ENCODE data around the gene PSKH1.
"Not testable (repeated sequence)": the region's sequence is repeated elsewhere in the genome, so short reads cannot be mapped to it uniquely, and the experiment has no call there.

PSKH1 gene

DNA sequence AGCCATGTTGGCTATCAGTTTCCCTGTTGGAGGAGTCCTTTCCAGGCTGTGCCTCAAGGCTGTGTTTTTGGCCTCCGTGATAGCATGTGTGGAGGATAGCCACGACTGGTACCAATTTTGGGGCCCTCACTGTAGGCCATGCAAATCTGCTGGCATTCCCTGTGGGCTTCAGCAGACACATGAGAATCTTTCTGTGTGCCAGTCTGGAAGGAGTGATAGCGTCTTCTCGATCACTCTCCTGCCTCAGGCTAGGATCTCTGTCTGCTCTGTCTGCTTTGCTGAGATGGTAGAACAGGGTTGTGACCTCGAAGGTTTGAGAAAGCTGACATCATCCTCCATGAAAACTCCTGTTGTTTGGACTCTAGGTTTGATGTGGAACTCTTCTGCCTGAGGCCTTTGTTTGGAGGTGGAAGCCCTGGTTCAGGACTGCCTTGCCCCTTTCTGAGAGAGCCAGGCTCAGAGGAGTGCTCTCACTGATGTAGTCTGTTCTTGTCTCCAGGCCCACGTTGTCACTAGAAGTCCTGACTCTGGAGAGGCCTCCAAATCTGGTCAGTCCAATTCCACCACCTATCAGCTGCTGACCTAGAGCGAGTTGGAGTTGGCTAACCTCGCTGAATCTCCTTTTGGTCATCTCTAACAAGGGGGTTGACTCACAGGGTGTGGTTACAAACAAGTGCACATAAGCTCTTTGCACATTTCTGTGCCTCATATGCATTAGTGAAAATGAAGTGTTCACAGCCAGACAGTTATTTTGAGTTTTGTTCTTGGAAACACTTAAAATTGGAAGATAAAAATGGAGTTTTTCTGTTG lies 32.3 kb upstream of the PSKH1 start:
- no peak overlapping the region for H3K27ac Mint-ChIP-seq
- peaks cover 28% of the 10 kb centered on the region for H3K36me3 Mint-ChIP-seq (ENCODE audit: low read depth)
- H3K4me1 Mint-ChIP-seq (ENCODE audit: low read depth) = peaks cover 12% of the 10 kb centered on the region
- H3K4me3 Mint-ChIP-seq = no peak overlapping the region
- H3K27me3 Mint-ChIP-seq = no peaks in the 10 kb centered on the region
- H3K9me3 Mint-ChIP-seq = no peaks in the 10 kb centered on the region

DNA sequence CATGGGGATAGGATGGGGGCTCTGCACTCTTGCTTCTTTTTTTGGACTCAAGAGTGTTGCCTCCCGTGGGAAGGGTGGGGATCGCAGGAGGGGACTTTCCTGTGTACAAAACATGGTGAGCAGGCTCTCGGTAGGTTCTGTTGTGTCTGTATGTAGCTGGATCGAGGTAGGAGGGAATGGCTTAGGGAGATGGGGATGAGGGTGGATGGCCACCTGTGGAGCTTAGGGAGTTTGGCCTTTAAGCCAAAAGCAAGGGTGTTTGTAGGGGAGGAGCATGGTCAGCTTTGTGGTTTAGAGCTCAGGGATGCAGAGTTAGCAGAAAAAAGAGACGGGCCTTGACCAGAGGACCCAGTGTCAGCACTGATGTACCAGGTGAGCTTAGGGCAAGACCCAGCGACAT lies 31.2 kb upstream of the PSKH1 start:
- H3K4me1 Mint-ChIP-seq (ENCODE audit: low read depth) = peaks cover 9% of the 10 kb centered on the region
- no peak overlapping the region for H3K27ac Mint-ChIP-seq
- H3K36me3 Mint-ChIP-seq (ENCODE audit: low read depth) = peaks cover 36% of the 10 kb centered on the region
- H3K9me3 Mint-ChIP-seq = no peaks in the 10 kb centered on the region
- no peak overlapping the region for H3K4me3 Mint-ChIP-seq
- H3K27me3 Mint-ChIP-seq = no peaks in the 10 kb centered on the region

DNA sequence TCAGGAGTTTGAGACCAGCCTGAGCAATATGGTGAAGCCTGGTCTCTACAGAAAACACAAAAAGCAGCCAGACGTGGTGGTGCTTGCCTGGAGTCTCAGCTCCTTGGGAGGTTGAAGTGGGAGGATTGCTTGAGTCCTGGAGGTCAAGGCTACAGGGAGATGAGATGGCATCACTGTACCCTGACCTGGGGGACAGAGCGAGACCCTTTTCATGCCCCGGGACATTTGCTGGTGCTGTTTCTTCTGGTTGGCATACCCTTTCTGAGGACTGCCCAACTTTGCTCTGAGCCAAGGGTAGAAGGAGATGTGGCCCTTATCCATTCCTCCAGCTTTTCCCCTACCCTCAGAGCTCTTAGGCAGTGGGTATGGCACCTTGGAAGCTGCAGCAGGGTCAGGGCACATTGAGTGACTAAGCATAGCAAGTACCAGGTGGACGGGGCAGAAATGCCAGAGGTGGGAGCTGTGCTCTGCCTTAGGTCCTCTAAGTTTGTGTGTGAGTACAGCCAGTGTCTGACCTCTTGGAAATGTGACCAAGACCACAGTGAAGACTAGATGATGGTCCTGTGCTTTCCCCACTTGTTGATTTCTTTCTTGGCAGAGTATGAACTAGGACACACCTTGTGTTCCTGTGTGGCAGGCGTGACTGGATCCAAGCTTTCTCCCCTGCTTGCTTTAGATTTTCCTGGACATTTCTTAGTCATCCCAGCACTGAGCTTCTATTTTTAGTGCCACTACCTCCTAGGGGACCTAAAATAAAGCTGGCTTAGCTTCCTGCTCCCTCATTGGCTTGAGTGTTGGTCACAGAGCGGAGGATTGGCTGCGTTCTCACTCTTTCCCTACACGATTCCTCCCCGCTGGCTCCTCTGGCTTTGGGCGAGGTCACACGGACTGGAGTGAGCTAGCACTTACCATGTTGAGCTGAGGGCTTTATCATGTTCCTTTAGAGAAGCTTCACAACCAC lies 30.2 kb upstream of the PSKH1 start:
- Mint-ChIP-seq H3K36me3 (ENCODE audit: low read depth) (peaks cover 39% of the 10 kb centered on the region), H3K4me3 (no peak overlapping the region), H3K27ac (no peak overlapping the region), H3K4me1 (ENCODE audit: low read depth) (peaks cover 1% of the 10 kb centered on the region), H3K27me3 (no peaks in the 10 kb centered on the region), H3K9me3 (no peaks in the 10 kb centered on the region)

DNA sequence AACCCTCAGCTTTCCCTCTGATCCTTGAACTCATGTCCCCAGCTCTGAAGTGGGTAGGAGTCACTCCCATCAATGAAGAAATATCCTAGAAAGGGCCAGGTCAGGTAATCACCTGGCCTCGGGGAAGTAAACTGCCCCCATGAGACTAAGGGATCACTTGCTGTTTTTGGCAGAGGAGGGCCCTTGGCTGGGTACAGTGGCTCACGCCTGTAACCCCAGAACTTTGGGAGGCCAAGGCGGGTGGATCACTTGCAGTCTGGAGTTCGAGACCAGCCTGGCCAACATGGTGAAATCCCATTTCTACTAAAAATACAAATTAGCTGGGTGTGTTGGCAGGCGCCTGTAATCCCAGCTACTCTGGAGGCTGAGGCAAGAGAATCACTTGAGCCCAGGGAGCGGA lies 29.0 kb upstream of the PSKH1 start:
- H3K9me3 Mint-ChIP-seq; H3K27ac Mint-ChIP-seq; H3K4me1 Mint-ChIP-seq (ENCODE audit: low read depth); H3K4me3 Mint-ChIP-seq; H3K27me3 Mint-ChIP-seq: not testable (repeated sequence)
- H3K36me3 Mint-ChIP-seq (ENCODE audit: low read depth) = peaks cover 40% of the 10 kb centered on the region

DNA sequence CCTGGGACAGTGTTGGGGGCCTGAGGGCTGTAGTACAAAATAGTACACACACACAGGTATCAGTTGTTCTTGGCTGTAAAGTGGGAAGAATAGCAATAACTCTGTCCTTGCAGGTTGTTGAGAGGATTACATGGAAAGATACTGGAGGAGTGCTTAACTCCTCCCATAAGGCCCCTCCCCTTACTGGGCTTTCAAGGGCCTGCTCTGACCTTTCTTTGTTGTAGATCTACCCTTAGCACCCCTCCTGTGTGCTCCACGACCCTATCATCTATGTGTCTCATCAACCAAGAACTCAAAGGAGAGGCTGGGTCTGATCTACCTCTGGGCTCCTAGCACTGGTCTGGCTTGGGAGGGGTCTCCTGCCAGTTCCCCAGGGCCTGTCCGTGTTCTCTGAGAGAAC lies 28.5 kb upstream of the PSKH1 start:
- no peak overlapping the region for H3K27ac Mint-ChIP-seq
- no peaks in the 10 kb centered on the region for H3K27me3 Mint-ChIP-seq
- H3K4me3 Mint-ChIP-seq = no peak overlapping the region
- no peaks in the 10 kb centered on the region for H3K4me1 Mint-ChIP-seq (ENCODE audit: low read depth)
- no peaks in the 10 kb centered on the region for H3K9me3 Mint-ChIP-seq
- H3K36me3 Mint-ChIP-seq (ENCODE audit: low read depth) = peaks cover 40% of the 10 kb centered on the region

DNA sequence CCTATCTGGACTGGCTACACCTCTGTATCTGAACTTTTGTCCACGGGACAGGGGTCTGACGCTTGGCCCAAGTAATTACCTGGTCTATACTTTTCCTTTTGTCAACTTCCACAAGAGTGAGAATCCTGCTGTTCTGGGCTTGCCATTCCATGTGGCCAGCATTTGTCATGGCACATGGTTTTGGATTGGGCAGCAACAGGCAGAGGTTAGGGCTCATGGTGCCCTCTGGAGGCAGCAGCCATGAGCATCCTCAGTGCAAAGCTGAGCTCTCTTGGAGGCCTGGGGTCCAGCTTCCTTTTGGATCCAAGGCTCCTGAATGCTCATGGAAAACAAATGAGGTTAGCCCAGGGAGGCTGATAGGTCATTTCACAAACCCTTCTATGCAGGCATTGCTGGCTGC lies 27.7 kb upstream of the PSKH1 start:
- H3K4me1 Mint-ChIP-seq (ENCODE audit: low read depth) = no peaks in the 10 kb centered on the region
- H3K36me3 Mint-ChIP-seq (ENCODE audit: low read depth) = peaks cover 47% of the 10 kb centered on the region

DNA sequence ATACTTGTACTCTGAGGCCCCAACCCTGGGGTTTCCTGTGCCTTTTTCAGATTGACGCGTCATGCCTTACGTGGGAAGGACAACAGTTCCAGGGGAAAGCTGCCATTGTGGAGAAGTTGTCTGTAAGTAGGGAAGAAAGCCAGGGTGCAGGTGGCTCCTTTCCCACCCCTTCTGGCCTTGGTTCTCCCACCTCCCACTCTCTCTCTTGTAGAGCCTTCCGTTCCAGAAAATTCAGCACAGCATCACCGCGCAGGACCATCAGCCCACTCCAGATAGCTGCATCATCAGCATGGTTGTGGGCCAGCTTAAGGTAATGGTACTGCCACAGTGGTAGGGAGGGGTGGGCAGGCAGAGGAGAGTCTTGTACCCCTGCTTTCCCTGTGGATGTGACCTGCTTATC lies 24.8 kb upstream of the PSKH1 start:
- Mint-ChIP-seq H3K9me3 (no peaks in the 10 kb centered on the region), H3K36me3 (ENCODE audit: low read depth) (peaks cover 49% of the 10 kb centered on the region), H3K4me1 (ENCODE audit: low read depth) (peaks cover 4% of the 10 kb centered on the region), H3K27me3 (no peaks in the 10 kb centered on the region), H3K4me3 (no peak overlapping the region), H3K27ac (peak overlapping the region; percentile 40)

More for the DNA sequence above, 27.7 kb upstream of the PSKH1 start:
- Mint-ChIP-seq H3K27me3 (no peaks in the 10 kb centered on the region), H3K9me3 (no peaks in the 10 kb centered on the region), H3K27ac (peak overlapping the region; percentile 31), H3K4me3 (no peak overlapping the region)

DNA sequence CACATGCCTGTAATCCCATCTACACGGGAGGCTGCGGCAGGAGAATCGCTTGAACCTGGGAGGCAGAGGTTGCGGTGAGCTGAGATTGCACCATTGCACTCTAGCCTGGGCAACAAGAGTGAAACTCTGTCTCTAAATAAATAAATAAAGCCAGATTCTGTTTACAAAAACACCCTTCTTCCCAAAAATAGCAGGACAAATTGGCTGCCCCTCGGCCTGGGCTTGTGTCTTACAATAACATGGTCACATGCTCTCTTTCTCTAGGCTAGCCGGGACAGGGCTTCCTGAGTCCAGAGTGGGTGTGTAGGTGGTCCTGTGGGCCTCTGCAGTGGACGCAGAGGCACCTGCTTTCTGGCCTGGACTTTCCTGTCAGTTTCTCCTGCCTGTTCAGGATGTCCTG lies 23.4 kb upstream of the PSKH1 start:
- Mint-ChIP-seq H3K36me3 (ENCODE audit: low read depth) (peaks cover 47% of the 10 kb centered on the region), H3K27ac (no peak overlapping the region), H3K4me1 (ENCODE audit: low read depth) (peaks cover 16% of the 10 kb centered on the region), H3K9me3 (no peaks in the 10 kb centered on the region), H3K4me3 (no peak overlapping the region), H3K27me3 (no peaks in the 10 kb centered on the region)

DNA sequence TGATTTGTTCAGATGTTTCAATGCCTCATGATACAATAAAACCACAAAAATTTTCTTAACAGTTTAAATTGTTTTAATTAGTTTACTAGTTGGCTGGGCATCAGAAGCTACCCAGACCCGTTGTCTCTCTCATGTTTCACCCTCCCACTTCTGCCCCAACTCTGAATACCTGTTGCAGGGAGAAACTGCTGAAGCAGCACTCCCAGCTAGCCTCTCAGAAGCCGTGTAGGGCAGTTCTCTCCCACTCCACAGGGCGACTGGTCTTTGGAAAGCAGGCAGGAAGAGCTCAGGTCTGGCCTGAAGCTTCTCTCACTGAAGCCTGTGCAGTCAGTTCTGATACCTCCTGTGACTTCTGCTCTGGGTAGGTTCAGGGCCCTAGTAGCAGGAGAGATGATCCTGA lies 21.8 kb upstream of the PSKH1 start:
- H3K27me3 Mint-ChIP-seq = no peaks in the 10 kb centered on the region
- H3K9me3 Mint-ChIP-seq = no peaks in the 10 kb centered on the region
- no peak overlapping the region for H3K27ac Mint-ChIP-seq
- peaks cover 26% of the 10 kb centered on the region for H3K4me1 Mint-ChIP-seq (ENCODE audit: low read depth)
- peaks cover 39% of the 10 kb centered on the region for H3K36me3 Mint-ChIP-seq (ENCODE audit: low read depth)
- no peak overlapping the region for H3K4me3 Mint-ChIP-seq

DNA sequence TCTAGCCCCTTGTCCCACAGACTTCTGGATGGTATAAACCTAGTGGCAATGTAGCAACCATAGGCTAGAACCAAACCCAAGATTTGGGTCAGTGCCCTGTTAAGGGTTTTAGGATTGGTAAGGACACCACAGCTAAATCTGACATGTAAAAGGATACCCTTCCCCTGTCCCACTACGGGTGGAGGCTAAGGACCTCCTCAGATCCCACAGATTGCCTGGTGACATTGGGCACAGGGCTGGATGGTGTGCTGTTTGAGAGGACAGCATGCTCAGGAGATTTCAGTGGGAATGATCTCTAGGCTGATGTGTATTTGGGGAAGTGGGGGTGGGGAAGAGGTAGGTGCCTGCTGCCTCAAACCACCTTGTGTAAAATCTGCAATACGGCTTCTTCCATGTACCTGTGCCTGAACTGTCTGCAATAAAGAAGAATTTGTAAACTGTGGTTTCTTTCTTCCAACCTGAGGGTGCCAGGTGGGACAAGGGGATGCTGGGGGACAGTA lies 20.9 kb upstream of the PSKH1 start:
- Mint-ChIP-seq H3K4me1 (ENCODE audit: low read depth) (peaks cover 26% of the 10 kb centered on the region), H3K27me3 (no peaks in the 10 kb centered on the region), H3K36me3 (ENCODE audit: low read depth) (peaks cover 34% of the 10 kb centered on the region), H3K27ac (peak overlapping the region; percentile 61), H3K4me3 (peak overlapping the region; percentile 87), H3K9me3 (no peaks in the 10 kb centered on the region)

DNA sequence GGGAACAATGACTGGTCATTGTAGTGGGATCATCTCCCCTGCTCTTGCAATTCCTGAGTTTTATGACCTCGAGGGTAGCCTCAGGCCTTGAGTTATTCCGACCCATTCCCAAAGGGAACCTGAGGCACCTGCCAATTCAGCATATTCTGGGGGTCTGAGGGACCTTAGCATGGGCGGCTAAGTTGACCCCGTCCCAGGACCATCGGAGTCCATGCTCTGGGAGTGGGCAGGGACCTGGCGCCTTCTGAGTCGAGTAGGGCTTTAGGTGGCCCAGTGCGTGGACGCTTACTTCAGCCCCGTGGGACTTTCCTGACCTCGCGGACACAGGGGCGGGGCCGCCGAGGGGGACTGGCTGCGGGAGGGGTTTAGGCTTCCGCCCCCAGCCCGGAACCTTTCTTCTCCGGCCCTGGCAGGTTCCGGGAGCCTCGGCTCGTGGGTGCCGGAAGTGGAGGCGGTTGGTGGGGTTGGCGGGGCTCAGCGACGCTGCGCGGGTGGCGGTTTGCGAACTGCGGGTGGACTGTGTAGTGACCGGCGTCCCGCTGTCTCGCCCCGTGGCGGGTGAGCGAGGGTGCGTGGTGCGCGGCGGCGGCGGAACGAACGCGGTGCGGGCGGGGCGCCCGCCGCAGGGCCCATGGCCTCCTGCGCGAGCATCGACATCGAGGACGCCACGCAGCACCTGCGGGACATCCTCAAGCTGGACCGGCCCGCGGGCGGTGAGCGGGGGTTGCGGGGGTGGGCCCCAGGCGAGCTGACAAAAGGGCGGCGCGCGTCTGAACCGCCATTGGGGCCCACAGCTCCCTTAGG lies 20.2 kb upstream of the PSKH1 start, which contains the start of gene EDC4:
TSS of gene EDC4 (plus strand) at position 422 of the 804 bp plus-strand sequence. CDS start at position 632, 210 bp downstream.
- Mint-ChIP-seq H3K27me3 (no peaks in the 10 kb centered on the region), H3K4me3 (peak within 1 kb of the TSS; percentile 87), H3K4me1 (ENCODE audit: low read depth) (peaks cover 26% of the 10 kb centered on the region), H3K9me3 (no peaks in the 10 kb centered on the region), H3K27ac (peak within 1 kb of the TSS; percentile 77), H3K36me3 (ENCODE audit: low read depth) (peaks cover 38% of the 10 kb centered on the region)

DNA sequence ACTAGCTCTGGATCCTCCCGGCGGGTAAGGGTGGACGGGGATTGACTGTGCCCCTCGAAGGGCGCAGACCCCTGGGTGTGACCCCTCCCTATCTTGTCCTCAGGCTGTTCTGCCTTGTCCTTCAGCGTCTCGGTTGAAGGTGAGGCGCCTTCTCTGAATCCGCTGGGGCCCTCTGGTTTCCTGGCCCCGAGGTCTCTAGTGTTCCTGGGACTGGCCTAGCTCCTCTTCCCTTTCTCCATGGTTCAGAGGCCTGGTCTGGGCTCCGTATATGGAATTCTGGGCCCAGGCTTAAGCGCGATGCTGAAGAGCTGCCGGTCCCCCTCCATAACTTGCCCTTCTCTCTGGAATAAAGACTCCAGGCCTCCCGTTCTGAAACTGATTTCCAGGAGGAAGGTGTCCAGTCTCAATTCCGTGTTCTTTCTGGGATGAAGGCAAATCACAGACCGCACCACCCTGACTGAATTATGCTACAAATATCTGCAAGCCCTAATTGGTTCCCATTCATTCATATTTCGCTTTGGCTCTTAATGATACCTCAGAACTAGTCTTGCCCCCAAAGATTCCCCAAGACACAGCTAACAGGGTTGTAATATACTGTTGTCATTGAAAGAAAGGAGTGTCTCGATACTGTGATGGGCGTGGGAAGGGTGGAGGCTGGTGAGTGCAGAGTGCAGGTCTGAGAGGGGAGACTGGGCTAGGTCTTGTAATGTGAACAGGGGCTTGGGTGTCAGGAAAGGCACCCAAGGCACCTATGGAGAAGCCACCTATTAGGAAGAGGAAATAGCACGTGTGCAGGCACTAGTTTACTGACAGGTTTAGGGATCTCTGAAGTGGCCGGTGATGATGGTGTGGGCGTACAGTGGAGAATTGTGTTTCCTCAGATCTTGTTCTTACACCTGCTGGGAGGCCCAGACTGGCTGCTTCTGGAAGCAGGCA lies 19.4 kb upstream of the PSKH1 start:
- Mint-ChIP-seq H3K36me3 (ENCODE audit: low read depth) (peaks cover 36% of the 10 kb centered on the region), H3K4me3 (peak overlapping the region; percentile 87), H3K27me3 (no peaks in the 10 kb centered on the region), H3K4me1 (ENCODE audit: low read depth) (peaks cover 26% of the 10 kb centered on the region), H3K9me3 (no peaks in the 10 kb centered on the region), H3K27ac (peak overlapping the region; percentile 77)

DNA sequence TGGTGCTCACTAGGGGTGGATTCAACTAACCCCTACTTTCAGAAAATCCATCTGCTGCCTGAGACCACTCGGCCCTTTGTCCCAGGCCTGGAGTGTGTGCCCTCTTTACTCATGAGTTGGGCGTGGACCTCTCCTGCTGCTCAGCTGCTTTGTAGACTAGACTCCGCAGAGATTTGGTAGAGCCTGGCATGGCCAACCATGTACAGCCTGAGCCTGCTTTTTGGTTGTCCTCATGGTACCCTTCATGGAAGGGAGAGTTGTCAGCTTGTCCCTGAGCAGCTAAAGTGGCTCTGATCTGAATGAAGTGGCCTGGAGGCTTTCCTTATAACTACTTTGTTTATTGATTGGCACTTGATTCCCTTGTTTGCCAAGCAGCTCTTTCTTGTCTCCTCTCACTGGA lies 18.7 kb upstream of the PSKH1 start:
- Mint-ChIP-seq H3K4me1 (ENCODE audit: low read depth) (peaks cover 26% of the 10 kb centered on the region), H3K27ac (peak overlapping the region; percentile 77), H3K4me3 (peak overlapping the region; percentile 87), H3K27me3 (no peaks in the 10 kb centered on the region), H3K9me3 (no peaks in the 10 kb centered on the region), H3K36me3 (ENCODE audit: low read depth) (peaks cover 43% of the 10 kb centered on the region)

Measured in stimulated activated naive CD8-positive, alpha-beta T cell treated with anti-CD3 and anti-CD28 coated beads, Interleukin-15, Interleukin-2, amounts not matched to agents 100 ng/mL and 50 ng/mL, for 24 hours (primary cell).